Measurements from ENCODE around the gene POLR1C. TPM values are rescaled to one million over a fixed set of nuclear protein-coding genes. Genes with fewer than 3 reads are reported as not detected.
A peak's percentile ranks its signal among the peaks of the same experiment; 100 is the strongest.

The POLR1C gene
- total and polyA plus RNA-seq, 7 donors: 17.5 to 64.5 (median 24.7) TPM

- peaks cover 0 to 53% of the 10 kb centered on the region in 2 donors for H3K36me3 ChIP-seq (ENCODE audit: insufficient read depth in 1 of 2, low read depth in 1 of 2)
- ATAC-seq (no peak), DNase-seq (no peak)
- H3K9me3 ChIP-seq: no peaks in the 10 kb centered on the region
- H3K27me3 ChIP-seq (ENCODE audit: insufficient read depth in 3 of 3, low read length in 2 of 3): peaks cover 0 to 9% (median 0%) of the 10 kb centered on the region in 3 donors
- H3K4me3 ChIP-seq: no peak overlapping the region
- TF ChIP-seq CTCF (IDR thresholded peaks at IDR 0.05): no peak
- intact Hi-C loops (cut with DNase I): loop anchor here (1.0 to 2.0 kb wide), 3 partner anchors 51 to 120 kb away; partner anchors contain the start of gene DLK2 (in 1 of the 2)
- H3K4me1 ChIP-seq: peaks cover 7% of the 10 kb centered on the region
- 51 to 61% (median 57%) methylated on average over 6 of the region's 6 CpGs for WGBS, 3 donors
- H3K27ac ChIP-seq: no peak overlapping the region
These were observed 11.2 kb upstream of the POLR1C start for GRCh38 chr6:43505718-43506117.

DNA sequence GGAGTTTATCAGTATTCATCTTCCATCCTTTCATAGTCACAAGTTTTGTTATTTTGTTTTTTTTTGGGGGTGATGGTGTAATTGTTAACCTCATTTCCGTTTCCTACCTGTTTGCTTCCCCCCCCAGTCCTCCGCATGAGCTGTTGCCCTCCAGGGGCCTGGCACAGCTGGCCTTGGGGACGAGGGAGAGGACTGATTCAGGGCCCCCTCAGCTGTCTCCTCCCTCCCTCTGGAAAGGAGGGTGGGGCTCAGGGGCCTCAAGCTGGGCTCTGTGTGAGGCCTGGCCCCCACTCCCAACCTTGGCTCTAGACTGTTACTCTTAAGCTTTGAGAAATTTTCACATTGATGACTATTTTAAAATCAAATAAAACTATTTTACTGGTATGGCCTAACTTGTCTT, 10.7 kb upstream of the POLR1C start:
- Histone ChIP-seq H3K36me3 (ENCODE audit: insufficient read depth in 1 of 2, low read depth in 1 of 2) (peaks cover 0 to 53% of the 10 kb centered on the region in 2 donors), H3K4me3 (no peak overlapping the region), H3K4me1 (peaks cover 8% of the 10 kb centered on the region), H3K27ac (no peak overlapping the region), H3K27me3 (ENCODE audit: insufficient read depth in 3 of 3, low read length in 2 of 3) (peaks cover 0 to 9% (median 0%) of the 10 kb centered on the region in 3 donors), H3K9me3 (no peaks in the 10 kb centered on the region)
- DNase-seq (no peak), ATAC-seq (no peak)
- 65 to 67% (median 66%) methylated on average over 3 of the region's 3 CpGs for WGBS, 3 donors
- no peak for TF ChIP-seq CTCF (IDR thresholded peaks at IDR 0.05)
- intact Hi-C loops (cut with DNase I): loop anchor here (1.0 to 2.0 kb wide), 3 partner anchors 51 to 121 kb away; partner anchors contain the start of gene DLK2 (in 1 of the 2)

GRCh38 chr6:43506667-43507471, 10.0 kb upstream of the POLR1C start:
- Histone ChIP-seq H3K36me3 (ENCODE audit: insufficient read depth in 1 of 2, low read depth in 1 of 2) (peaks cover 0 to 57% of the 10 kb centered on the region in 2 donors), H3K27ac (no peak overlapping the region), H3K27me3 (ENCODE audit: insufficient read depth in 3 of 3, low read length in 2 of 3) (peaks cover 0 to 9% (median 0%) of the 10 kb centered on the region in 3 donors), H3K4me1 (peaks cover 8% of the 10 kb centered on the region), H3K4me3 (no peak overlapping the region), H3K9me3 (no peaks in the 10 kb centered on the region)
- ATAC-seq (peak; percentile 71 to 78 (median 77)), DNase-seq (peak; percentile 70 to 82)
- intact Hi-C loops (cut with DNase I): loop anchor here (1.0 to 2.0 kb wide), 3 partner anchors 52 to 122 kb away; partner anchors contain the start of gene DLK2 (in 1 of the 2)
- WGBS, 3 donors: 23 to 27% (median 26%) methylated on average over 14 of the region's 14 CpGs
- TF ChIP-seq CTCF (IDR thresholded peaks at IDR 0.05): peak; percentile 97

GRCh38 chr6:43508481-43509141, 8.3 kb upstream of the POLR1C start:
- Histone ChIP-seq H3K9me3 (no peaks in the 10 kb centered on the region), H3K4me1 (peaks cover 12% of the 10 kb centered on the region), H3K27me3 (ENCODE audit: insufficient read depth in 3 of 3, low read length in 2 of 3) (peaks cover 0 to 9% (median 0%) of the 10 kb centered on the region in 3 donors), H3K27ac (no peak overlapping the region), H3K4me3 (no peak overlapping the region), H3K36me3 (ENCODE audit: insufficient read depth in 1 of 2, low read depth in 1 of 2) (peaks cover 9 to 57% of the 10 kb centered on the region in 2 donors)
- TF ChIP-seq CTCF (IDR thresholded peaks at IDR 0.05): no peak
- peak in 1 of 2 donors; percentile 40 for DNase-seq
- intact Hi-C loops (cut with DNase I): no loop called here
- ATAC-seq: no peak
- 61 to 68% (median 65%) methylated on average over 8 of the region's 8 CpGs for WGBS, 3 donors
